ENCODE measurements around the gene CAAP1. TPM values are rescaled to one million over a fixed set of nuclear protein-coding genes. Genes with fewer than 3 reads are reported as not detected.

The CAAP1 gene
- total RNA-seq, 6 experiments from 2014 or later, result 12.1 to 15.3 (median 13.7) TPM

- no peak overlapping the region for H3K4me3 Mint-ChIP-seq
Measured at GRCh38 chr9:26904070-26904469, 11.5 kb upstream of the CAAP1 start.

GRCh38 chr9:26893030-26893676 lies 551 bp upstream of the CAAP1 start:
- Mint-ChIP-seq H3K4me1 (ENCODE audit: low read depth) (peaks cover 28% of the 10 kb centered on the region), H3K27ac (peak overlapping the region; percentile 100), H3K9me3 (peaks cover 6% of the 10 kb centered on the region), H3K36me3 (ENCODE audit: low read depth) (peaks cover 7% of the 10 kb centered on the region; the same call in 1 of the 2 replicates), H3K4me3 (peak overlapping the region; percentile 100), H3K27me3 (ENCODE audit: insufficient read depth) (peaks cover 5% of the 10 kb centered on the region)
- TF ChIP-seq CTCF (IDR thresholded peaks at IDR 0.05), result no peak
- no peak for DNase-seq

More at GRCh38 chr9:26904070-26904469, 11.5 kb upstream of the CAAP1 start:
- no peaks in the 10 kb centered on the region for H3K27me3 Mint-ChIP-seq (ENCODE audit: insufficient read depth)
- H3K9me3 Mint-ChIP-seq, result no peaks in the 10 kb centered on the region
- no peak for DNase-seq
- no peaks in the 10 kb centered on the region for H3K4me1 Mint-ChIP-seq (ENCODE audit: low read depth)
- TF ChIP-seq CTCF (IDR thresholded peaks at IDR 0.05), result no peak
- H3K27ac Mint-ChIP-seq, result no peak overlapping the region
- H3K36me3 Mint-ChIP-seq (ENCODE audit: low read depth), result peaks cover 21% of the 10 kb centered on the region

- peak overlapping the region; percentile 100 for H3K27ac Mint-ChIP-seq
- H3K4me3 Mint-ChIP-seq, result peak overlapping the region; percentile 100
- H3K27me3 Mint-ChIP-seq (ENCODE audit: insufficient read depth), result peaks cover 5% of the 10 kb centered on the region
- H3K9me3 Mint-ChIP-seq, result peaks cover 6% of the 10 kb centered on the region
- DNase-seq, result no peak
- peaks cover 7% of the 10 kb centered on the region; the same call in 1 of the 2 replicates for H3K36me3 Mint-ChIP-seq (ENCODE audit: low read depth)
- TF ChIP-seq CTCF (IDR thresholded peaks at IDR 0.05), result no peak
- peaks cover 33% of the 10 kb centered on the region for H3K4me1 Mint-ChIP-seq (ENCODE audit: low read depth)
Measured at GRCh38 chr9:26891726-26892125, 876 bp downstream of the CAAP1 start.

GRCh38 chr9:26888271-26888670 lies 4.3 kb downstream of the CAAP1 start:
- peaks cover 32% of the 10 kb centered on the region for H3K4me1 Mint-ChIP-seq (ENCODE audit: low read depth)
- H3K9me3 Mint-ChIP-seq, result peaks cover 2% of the 10 kb centered on the region; the same call in 1 of the 2 replicates
- DNase-seq, result no peak
- peak overlapping the region; percentile 28 for H3K27ac Mint-ChIP-seq
- no peak for TF ChIP-seq CTCF (IDR thresholded peaks at IDR 0.05)
- peaks cover 12% of the 10 kb centered on the region for H3K36me3 Mint-ChIP-seq (ENCODE audit: low read depth)
- no peak overlapping the region for H3K4me3 Mint-ChIP-seq
- H3K27me3 Mint-ChIP-seq (ENCODE audit: insufficient read depth), result peaks cover 5% of the 10 kb centered on the region

- H3K4me3 Mint-ChIP-seq, result no peak overlapping the region
- TF ChIP-seq CTCF (IDR thresholded peaks at IDR 0.05), result no peak
- H3K9me3 Mint-ChIP-seq, result peaks cover 21% of the 10 kb centered on the region
- no peak for DNase-seq
- H3K27ac Mint-ChIP-seq, result no peak overlapping the region
- H3K27me3 Mint-ChIP-seq (ENCODE audit: insufficient read depth), result no peaks in the 10 kb centered on the region
- H3K36me3 Mint-ChIP-seq (ENCODE audit: low read depth), result peaks cover 33% of the 10 kb centered on the region
- no peaks in the 10 kb centered on the region for H3K4me1 Mint-ChIP-seq (ENCODE audit: low read depth)
Measured at GRCh38 chr9:26882154-26882553, 10.4 kb downstream of the CAAP1 start.

Data from HFFc6 (cell line).